Motor neuron (in vitro differentiated cells): Measurements from ENCODE around the gene PRXL2B. TPM values are rescaled to one million over a fixed set of nuclear protein-coding genes. Genes with fewer than 3 reads are reported as not detected.
"Not testable (repeated sequence)": the region's sequence is repeated elsewhere in the genome, so short reads cannot be mapped to it uniquely, and the experiment has no call there.

Source experiments
- ATAC-seq, 8 experiments: fragments of 200-7000 bp; cut with Tn5 transposase; replicated peaks in 6 of 8; 2 replicates each; pipeline ENCODE4 v1.8.0; 2021; ENCODE audit warnings: mild to moderate bottlenecking in 8 of 8, moderate library complexity in 8 of 8
- H3K27ac ChIP-seq, 2 donors: fragments of 250-450 bp; sonication (Bioruptor Pico); 2 replicates each; pipeline ENCODE4 v1.9.0; 2021; ENCODE audit warnings: antibody characterized with exemption in 2 of 2, mild to moderate bottlenecking in 2 of 2, moderate library complexity in 1 of 2
- H3K4me1 ChIP-seq, 2 donors: fragments of 250-450 bp; sonication (Bioruptor Pico); replicated peaks in 1 of 2; 2 replicates each; pipeline ENCODE4 v1.6.1; 2021; ENCODE audit warnings: antibody characterized with exemption in 2 of 2, mild to moderate bottlenecking in 2 of 2, moderate library complexity in 1 of 2
- H3K4me3 ChIP-seq, 5 donors: fragments of 250-450 bp; sonication (Bioruptor Pico); 2 replicates each; pipeline ENCODE4 v1.9.0; 2021; ENCODE audit warnings: antibody characterized with exemption in 5 of 5, mild to moderate bottlenecking in 5 of 5, moderate library complexity in 4 of 5
- WGBS, 10 experiments: fragments of 450-650 bp; shearing (Covaris generic); methylation state at CpG; one replicate each; pipeline ENCODE4 v1.0.0; 2022; 5-methylcytosine and 5-hydroxymethylcytosine counted together
- in situ Hi-C, 9 experiments: fragments of 400-800 bp; cut with MboI; loops; one replicate each; pipeline ENCODE4 v1.15.0; 2021; ENCODE audit warnings: low sequenced_read_pairs in 9 of 9, low pct_unique_long_range_greater_than_20kb in 2 of 9; ENCODE audit not compliant: unreplicated experiment in 9 of 9
- total RNA-seq, 8 experiments: library from RNA; unstranded; fragments of 300-600 nt; gene quantifications; 2 replicates each; pipeline versions ENCODE4 v1.2.3 to v1.2.4, GENCODE V29; 2022

Gene PRXL2B
- total RNA-seq, 8 experiments from 2014 or later = 9.7 to 33.4 (median 18.6) TPM

DNA sequence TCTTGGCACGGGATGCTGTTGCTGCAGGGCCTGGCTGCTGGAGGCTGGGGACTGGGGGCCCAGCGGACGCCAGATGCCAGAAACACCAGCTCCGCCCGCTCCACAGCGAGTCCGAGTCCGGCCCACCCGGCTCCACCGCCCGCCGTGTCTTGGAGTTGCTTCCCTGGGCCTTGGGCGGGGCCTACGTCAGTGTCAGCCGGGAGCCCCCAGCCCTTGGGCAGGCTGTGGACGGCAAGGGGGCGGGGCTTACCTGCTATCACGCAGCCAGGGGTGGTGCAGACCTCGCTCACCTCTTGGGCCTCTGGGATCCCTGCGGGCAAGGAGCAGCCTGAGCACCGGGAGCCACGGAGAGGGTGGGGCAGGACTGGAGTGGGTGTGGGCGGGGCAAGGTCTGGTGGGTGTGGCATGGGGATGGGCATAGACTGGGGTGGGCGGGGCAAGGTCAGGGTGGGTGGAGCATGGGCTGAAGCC, 24.5 kb downstream of the PRXL2B start:
- Histone ChIP-seq H3K4me3 (peak overlapping the region in 3 of 5 donors; percentile 5 to 26 (median 9)), H3K4me1 (peaks cover 0 to 12% of the 10 kb centered on the region in 2 donors), H3K27ac (no peak overlapping the region)
- WGBS, 10 experiments = 7 to 42% (median 25%) methylated on average over 2 to 11 of the region's 24 CpGs; no CpG with 5 or more reads in 6 of the 10 experiments
- ATAC-seq = peak; percentile 75 to 94 (median 92)
- in situ Hi-C loops = no loop called here

DNA sequence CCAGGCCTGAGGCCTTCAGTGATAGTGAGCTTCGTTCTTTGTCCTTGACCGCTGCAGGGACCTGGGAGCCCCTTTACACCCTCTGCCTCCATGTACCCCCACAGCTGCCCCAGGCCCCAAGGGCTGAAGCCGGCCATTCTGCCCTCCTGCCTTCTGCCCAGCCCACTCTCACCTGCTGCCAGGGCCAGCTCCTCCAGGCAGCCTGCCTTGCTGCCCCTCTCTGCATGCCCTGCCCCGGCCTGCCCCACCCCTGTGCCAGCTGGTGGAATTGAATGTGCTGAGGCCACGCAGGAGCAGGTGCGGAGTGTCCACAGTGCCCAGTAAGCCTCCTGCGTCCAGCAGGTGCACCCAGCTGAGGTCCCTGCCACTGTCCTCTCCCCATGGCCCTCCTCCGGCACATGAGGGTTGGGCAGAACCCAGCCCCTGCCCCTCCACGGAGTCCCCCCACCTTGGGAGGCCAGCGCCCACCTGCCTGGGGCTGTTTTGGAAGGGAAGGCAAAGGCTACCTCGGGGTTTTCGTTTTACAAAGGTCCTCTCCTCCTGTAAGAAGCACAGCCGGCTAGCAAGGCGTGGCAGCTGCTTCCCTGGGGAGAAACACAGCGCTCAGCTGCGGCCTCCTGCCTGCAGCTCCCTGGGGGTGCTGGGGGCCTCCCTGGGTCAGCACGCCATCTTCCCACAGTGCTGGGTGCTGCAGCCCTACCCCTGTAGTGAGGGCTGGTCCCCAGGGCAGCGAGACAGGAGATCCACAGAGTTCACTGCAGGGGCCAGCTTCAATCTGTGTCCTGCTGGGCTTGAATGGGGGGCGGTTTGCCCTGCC, 25.3 kb downstream of the PRXL2B start:
- WGBS, 10 experiments = 76 to 100% methylated on average over 2 to 9 of the region's 19 CpGs; no CpG with 5 or more reads in 8 of the 10 experiments
- Histone ChIP-seq H3K27ac (no peak overlapping the region), H3K4me1 (peaks cover 0 to 12% of the 10 kb centered on the region in 2 donors), H3K4me3 (peak overlapping the region in 1 of 5 donors; percentile 9)
- in situ Hi-C loops = no loop called here
- ATAC-seq = no peak

- H3K27ac ChIP-seq = no peak overlapping the region
- H3K4me1 ChIP-seq = peaks cover 0 to 12% of the 10 kb centered on the region in 2 donors
- WGBS, 10 experiments = 0 to 81% (median 50%) methylated on average over 2 to 6 of the region's 11 CpGs; no CpG with 5 or more reads in 5 of the 10 experiments
- no peak for ATAC-seq
- H3K4me3 ChIP-seq = no peak overlapping the region
- in situ Hi-C loops = no loop called here
Observed at GRCh38 chr1:2612591-2613365, 26.2 kb downstream of the PRXL2B start.

DNA sequence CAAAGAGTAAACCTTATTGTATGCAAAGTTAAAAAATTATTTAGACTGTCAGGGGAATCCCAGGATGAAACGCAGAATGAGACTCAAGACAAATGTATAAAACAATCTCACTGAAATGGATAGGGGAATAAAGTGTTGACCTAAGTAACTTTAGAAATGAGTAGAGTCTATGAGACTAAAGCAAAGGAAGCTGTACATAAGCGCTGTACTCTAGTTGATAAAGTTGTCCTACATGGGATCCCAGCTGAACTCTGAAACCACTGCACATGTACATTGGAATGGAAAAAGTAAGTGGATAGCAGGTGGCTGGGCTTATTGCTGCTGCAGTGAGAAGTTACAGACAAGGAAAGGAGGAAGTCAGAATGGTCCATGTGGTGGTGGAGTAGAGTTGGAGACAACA, 27.6 kb downstream of the PRXL2B start:
- in situ Hi-C loops = no loop called here
- no peak overlapping the region for H3K4me3 ChIP-seq
- WGBS, 10 experiments = 17 to 86% (median 65%) methylated on average over 1 to 2 of the region's 2 CpGs
- peaks cover 0 to 12% of the 10 kb centered on the region in 2 donors for H3K4me1 ChIP-seq
- H3K27ac ChIP-seq = no peak overlapping the region
- ATAC-seq = no peak

DNA sequence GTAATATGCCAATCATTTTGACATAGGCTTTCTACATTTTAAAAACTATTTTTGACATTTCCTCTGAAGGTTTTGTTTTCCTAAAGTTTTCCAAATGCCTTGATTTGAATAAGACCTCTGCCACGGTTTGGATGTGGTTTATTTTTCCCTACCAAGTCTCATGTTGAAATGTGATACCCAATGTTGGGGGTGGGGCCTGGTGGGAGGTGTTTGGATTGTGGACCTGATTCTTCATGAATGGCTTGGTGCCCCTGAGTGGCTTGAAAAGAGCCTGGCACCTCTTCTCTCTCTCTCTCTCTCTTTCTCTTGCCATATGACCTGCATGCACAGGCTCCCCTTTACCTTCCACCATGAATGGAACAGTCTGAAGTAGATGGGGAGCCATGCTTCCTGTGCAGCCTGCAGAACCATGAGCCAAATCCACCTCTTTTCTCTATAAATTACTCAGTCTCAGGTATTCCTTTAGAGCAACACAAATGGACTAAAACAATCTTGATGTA, 31.4 kb downstream of the PRXL2B start:
- ATAC-seq = peak in 1 of 8 experiments; percentile 28
- Histone ChIP-seq H3K4me1 (no peaks in the 10 kb centered on the region), H3K27ac (no peak overlapping the region), H3K4me3 (no peak overlapping the region)
- in situ Hi-C loops = no loop called here
- 0 to 33% (median 0%) methylated on average over 1 of the region's 1 CpG; no CpG with 5 or more reads in 2 of the 10 experiments for WGBS, 10 experiments

DNA sequence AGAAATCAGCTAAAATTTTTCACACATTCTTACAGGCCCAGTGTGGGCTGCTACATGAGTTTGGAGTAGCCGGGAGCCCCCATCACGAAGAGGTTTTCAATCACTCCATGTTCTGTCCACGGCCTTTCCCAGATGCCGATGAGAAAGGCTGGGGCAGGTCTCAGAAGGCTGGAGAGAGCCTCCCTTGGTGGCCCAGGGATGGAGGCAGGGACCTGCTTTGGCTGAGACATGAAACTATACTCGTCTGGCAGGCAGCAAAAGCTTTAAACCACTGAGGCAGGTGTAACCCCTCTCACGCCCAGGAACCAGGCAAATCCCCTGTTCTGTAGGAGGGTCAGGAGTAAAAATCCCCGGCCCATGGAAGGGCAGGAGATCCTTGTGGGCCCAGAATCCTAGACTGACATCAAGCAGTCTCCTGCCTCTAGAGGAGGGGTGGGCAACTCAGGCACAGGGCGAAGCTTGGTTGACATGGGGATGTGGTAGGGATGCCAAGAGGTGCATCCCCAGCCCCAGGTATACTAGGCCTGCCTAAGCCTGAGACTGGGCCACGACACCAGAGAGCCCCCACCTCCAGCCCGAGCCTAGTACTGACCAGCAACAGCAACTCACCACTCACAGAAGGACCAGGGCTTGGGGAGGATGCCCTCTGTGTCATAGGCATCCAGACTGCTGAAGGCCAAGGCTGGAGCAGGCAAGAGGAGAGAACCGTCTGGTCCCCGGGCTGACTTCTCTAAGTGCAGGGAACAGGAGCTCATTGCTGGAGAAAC, 37.2 kb downstream of the PRXL2B start:
- H3K4me1 ChIP-seq = peaks cover 0 to 2% of the 10 kb centered on the region in 2 donors
- WGBS, 10 experiments = 23 to 81% (median 44%) methylated on average over 1 to 12 of the region's 12 CpGs; no CpG with 5 or more reads in 2 of the 10 experiments
- H3K4me3 ChIP-seq = no peak overlapping the region
- in situ Hi-C loops = no loop called here
- H3K27ac ChIP-seq = no peak overlapping the region
- ATAC-seq = no peak

DNA sequence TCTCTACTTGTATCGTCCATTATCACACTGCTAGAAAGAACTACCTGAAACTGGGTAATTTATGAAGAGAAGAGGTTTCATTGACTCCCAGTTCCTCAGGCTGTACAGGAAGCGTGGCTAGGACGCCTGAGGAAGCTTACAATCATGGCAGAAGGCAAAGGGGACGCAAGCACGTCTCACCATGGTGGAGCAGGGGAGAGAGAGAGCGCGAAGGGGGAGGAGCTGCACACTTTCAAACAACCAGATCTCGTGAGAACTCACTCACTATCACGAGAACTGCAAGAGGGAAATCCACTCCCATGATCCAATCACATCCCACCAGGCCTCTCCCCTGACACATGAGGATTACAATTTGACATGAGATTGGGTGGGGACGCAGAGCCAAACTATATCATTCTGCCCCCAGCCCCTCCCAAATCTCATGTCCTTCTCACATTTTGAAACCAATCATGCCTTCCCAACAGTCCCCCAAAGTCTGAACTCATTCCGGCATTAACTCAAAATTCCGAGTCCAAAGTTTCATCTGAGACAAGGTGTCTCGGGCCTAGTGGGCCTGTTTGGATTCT, 38.2 kb downstream of the PRXL2B start:
- 4 to 100% (median 36%) methylated on average over 1 to 13 of the region's 13 CpGs for WGBS, 10 experiments
- in situ Hi-C loops = no loop called here
- H3K27ac ChIP-seq = no peak overlapping the region
- H3K4me3 ChIP-seq = no peak overlapping the region
- peaks cover 0 to 9% of the 10 kb centered on the region in 2 donors for H3K4me1 ChIP-seq
- peak in 1 of 8 experiments; percentile 8 for ATAC-seq

GRCh38 chr1:2625311-2625710, 38.7 kb downstream of the PRXL2B start:
- Histone ChIP-seq H3K27ac (no peak overlapping the region), H3K4me3 (no peak overlapping the region), H3K4me1 (peaks cover 0 to 9% of the 10 kb centered on the region in 2 donors)
- in situ Hi-C loops = no loop called here
- no peak for ATAC-seq
- 10 to 100% (median 45%) methylated on average over 2 to 10 of the region's 10 CpGs; no CpG with 5 or more reads in 1 of the 10 experiments for WGBS, 10 experiments

DNA sequence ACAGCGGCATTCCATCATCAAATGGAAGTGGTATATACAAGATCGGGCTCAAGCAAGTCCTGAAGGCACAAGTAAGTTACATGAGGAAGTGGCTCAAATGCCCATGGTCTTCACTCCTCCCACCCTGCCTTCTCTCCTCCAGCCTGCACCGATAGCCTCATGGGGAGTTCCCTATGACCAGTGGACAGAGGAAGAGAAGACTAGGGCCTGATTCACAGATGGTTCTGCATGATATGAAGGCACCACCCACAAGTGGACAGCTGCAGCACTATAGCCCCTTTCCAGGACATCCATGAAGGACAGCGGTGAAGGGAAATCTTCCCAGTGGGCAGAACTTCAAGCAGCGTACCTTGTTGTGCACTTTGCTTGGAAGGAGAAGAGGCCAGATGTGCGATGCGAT, 39.2 kb downstream of the PRXL2B start:
- H3K4me1 ChIP-seq, in situ Hi-C loops: not testable (repeated sequence)

GRCh38 chr1:2627746-2628145, 41.2 kb downstream of the PRXL2B start:
- Histone ChIP-seq H3K27ac (no peak overlapping the region), H3K4me1 (peaks cover 0 to 9% of the 10 kb centered on the region in 2 donors), H3K4me3 (no peak overlapping the region)
- WGBS, 10 experiments = 0 to 20% (median 12%) methylated on average over 1 to 3 of the region's 6 CpGs; no CpG with 5 or more reads in 6 of the 10 experiments
- no peak for ATAC-seq
- in situ Hi-C loops = no loop called here

More for the DNA sequence above, 39.2 kb downstream of the PRXL2B start:
- not testable (repeated sequence) for H3K27ac ChIP-seq, ATAC-seq, H3K4me3 ChIP-seq
- WGBS, 10 experiments = 0 to 86% (median 69%) methylated on average over 1 to 7 of the region's 7 CpGs; no CpG with 5 or more reads in 3 of the 10 experiments

DNA sequence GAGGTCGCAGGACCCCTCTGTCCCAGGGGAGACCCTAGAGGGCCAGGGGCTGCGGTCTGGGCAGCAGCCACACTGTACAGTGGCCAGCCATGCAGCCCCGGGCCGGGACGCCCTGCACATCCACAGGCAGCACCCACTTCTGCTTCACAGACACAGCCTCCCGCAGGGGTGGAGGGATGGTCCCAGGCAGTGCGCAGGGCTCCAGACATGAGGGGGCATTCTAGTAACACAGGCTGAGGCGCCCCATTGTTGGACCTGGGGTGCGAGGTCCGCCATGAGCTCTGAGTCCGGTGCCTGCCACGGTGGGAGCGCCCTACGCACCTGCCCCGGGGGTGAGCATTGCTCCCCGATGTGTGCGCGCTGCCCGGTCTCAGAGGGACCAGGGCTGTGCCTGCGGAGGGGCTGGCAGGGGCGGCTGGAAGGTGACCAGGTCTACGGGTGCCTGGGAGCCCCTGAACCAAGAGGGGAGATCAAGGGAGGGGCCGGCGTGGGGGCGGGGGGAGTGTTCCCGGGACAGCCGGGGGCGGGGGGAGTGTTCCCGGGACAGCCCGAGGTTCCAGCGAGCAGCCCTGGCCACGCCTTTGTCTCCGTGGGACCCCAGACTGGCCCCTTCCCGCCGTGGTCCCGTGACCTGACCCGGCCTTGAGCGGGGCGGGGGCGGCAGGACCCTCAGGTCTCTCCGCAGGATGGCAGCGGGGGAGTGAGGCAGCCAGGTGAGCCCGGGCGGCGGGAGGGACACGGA, 41.8 kb downstream of the PRXL2B start:
- Histone ChIP-seq H3K27ac (no peak overlapping the region), H3K4me3 (peak overlapping the region; percentile 7 to 23 (median 19)), H3K4me1 (peaks cover 0 to 12% of the 10 kb centered on the region in 2 donors)
- WGBS, 10 experiments = 0 to 44% (median 37%) methylated on average over 4 to 5 of the region's 46 CpGs; no CpG with 5 or more reads in 7 of the 10 experiments
- in situ Hi-C loops = no loop called here
- peak in 5 of 8 experiments; percentile 28 to 49 (median 43) for ATAC-seq
